ENCODE data around the gene OSBPL6.

OSBPL6 gene

DNA sequence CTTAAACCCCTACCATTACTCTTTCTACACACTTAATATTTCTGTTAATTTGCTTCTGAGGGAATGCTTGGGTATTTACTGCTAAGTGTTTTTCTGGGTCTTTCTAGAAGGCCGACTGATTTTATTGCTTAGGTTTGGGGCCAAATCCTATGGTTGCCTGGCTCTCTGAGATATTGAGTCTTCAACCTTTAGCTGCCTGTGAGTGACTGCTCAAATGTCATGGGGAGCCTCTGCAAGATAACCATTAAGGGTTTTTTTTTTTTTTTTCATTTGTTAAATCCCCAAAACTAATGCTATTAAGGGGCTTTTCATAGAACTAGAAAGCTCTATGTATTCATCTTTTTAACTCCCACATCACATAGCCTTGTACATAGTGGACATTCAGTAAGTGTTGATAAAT is 5.0 kb downstream of the OSBPL6 start:
- Histone ChIP-seq H3K27me3 (ENCODE audit: insufficient read depth, low read depth) (peaks cover 3% of the 10 kb centered on the region; the same call in 1 of the 2 replicates), H3K4me2 (no peak overlapping the region), H2AFZ (ENCODE audit: low read depth) (no peak overlapping the region), H3K36me3 (ENCODE audit: insufficient read depth) (no peaks in the 10 kb centered on the region), H3K79me2 (ENCODE audit: insufficient read depth, low read depth) (no peaks in the 10 kb centered on the region), H3K27ac (no peak overlapping the region), H4K20me1 (ENCODE audit: insufficient read depth) (no peaks in the 10 kb centered on the region), H3K4me1 (ENCODE audit: low read depth, poor library complexity, severe bottlenecking) (peaks cover 52% of the 10 kb centered on the region), H3K9ac (no peak overlapping the region), H3K4me3 (IDR thresholded peaks at IDR 0.05; ENCODE audit: insufficient read depth, low read depth, low read length) (no peak overlapping the region)
- TF ChIP-seq, protein P1, sequence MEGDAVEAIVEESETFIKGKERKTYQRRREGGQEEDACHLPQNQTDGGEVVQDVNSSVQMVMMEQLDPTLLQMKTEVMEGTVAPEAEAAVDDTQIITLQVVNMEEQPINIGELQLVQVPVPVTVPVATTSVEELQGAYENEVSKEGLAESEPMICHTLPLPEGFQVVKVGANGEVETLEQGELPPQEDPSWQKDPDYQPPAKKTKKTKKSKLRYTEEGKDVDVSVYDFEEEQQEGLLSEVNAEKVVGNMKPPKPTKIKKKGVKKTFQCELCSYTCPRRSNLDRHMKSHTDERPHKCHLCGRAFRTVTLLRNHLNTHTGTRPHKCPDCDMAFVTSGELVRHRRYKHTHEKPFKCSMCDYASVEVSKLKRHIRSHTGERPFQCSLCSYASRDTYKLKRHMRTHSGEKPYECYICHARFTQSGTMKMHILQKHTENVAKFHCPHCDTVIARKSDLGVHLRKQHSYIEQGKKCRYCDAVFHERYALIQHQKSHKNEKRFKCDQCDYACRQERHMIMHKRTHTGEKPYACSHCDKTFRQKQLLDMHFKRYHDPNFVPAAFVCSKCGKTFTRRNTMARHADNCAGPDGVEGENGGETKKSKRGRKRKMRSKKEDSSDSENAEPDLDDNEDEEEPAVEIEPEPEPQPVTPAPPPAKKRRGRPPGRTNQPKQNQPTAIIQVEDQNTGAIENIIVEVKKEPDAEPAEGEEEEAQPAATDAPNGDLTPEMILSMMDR (conservative IDR thresholded peaks at IDR 0.05; ENCODE audit: low read depth, low read length) = no peak

DNA sequence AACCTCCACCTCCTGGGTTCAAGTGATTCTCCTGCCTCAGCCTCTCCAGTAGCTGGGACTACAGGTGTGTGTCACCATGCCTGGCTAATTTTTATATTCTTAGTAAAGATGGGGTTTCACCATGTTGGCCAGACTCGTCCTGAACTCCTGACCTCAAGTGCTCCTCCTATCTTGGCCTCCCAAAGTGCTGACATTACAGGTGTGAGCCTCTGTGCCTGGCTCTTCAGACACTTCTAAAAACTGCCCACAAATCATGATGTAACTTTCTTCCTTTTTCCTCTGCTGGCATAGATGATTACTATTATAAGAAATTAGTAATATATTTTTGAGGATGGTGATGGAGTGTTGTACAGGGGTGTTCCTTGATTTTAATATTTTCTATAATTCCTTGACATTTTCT is 6.0 kb downstream of the OSBPL6 start:
- TF ChIP-seq, protein P1 (conservative IDR thresholded peaks at IDR 0.05; ENCODE audit: low read depth, low read length) = no peak
- no peaks in the 10 kb centered on the region for H3K79me2 ChIP-seq (ENCODE audit: insufficient read depth, low read depth)

DNA sequence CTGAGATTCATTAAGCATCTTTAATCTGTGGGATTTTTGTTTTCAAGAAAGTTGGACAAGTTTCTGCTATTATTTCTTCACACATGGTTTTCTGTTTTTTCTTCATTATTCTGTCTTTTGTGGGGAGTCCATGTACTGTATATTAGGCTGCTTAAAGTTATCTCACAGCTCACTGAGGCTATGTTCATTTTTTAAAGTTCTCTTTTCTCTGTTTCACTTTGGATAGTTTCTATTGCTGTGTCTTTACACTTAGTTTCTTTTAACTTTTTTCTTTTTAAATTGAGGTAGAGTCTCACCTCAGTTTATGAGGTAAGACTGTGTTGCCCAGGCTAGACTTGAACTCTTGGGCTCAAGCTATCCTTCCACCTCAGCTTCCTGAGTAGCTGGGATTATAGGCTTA is 8.6 kb downstream of the OSBPL6 start:
- Histone ChIP-seq H2AFZ (ENCODE audit: low read depth) (no peak overlapping the region), H4K20me1 (ENCODE audit: insufficient read depth) (no peaks in the 10 kb centered on the region), H3K27ac (peak overlapping the region; percentile 10; the same call in 1 of the 2 replicates), H3K9ac (no peak overlapping the region), H3K36me3 (ENCODE audit: insufficient read depth) (no peaks in the 10 kb centered on the region), H3K4me3 (IDR thresholded peaks at IDR 0.05; ENCODE audit: insufficient read depth, low read depth, low read length) (no peak overlapping the region), H3K4me2 (peak overlapping the region; percentile 22; the same call in 1 of the 2 replicates), H3K4me1 (ENCODE audit: low read depth, poor library complexity, severe bottlenecking) (peaks cover 73% of the 10 kb centered on the region), H3K27me3 (ENCODE audit: insufficient read depth, low read depth) (no peaks in the 10 kb centered on the region), H3K79me2 (ENCODE audit: insufficient read depth, low read depth) (no peaks in the 10 kb centered on the region)
- TF ChIP-seq, protein P1 (conservative IDR thresholded peaks at IDR 0.05; ENCODE audit: low read depth, low read length) = no peak

More for the DNA sequence above, 6.0 kb downstream of the OSBPL6 start:
- H3K4me3 ChIP-seq (IDR thresholded peaks at IDR 0.05; ENCODE audit: insufficient read depth, low read depth, low read length) = no peak overlapping the region
- peaks cover 60% of the 10 kb centered on the region for H3K4me1 ChIP-seq (ENCODE audit: low read depth, poor library complexity, severe bottlenecking)
- H3K4me2 ChIP-seq = 0 out of 2 replicates have a peak overlapping the region, but pooled peaks have one; percentile 4
- H3K36me3 ChIP-seq (ENCODE audit: insufficient read depth) = no peaks in the 10 kb centered on the region
- H2AFZ ChIP-seq (ENCODE audit: low read depth) = no peak overlapping the region
- H3K27me3 ChIP-seq (ENCODE audit: insufficient read depth, low read depth) = peaks cover 3% of the 10 kb centered on the region; the same call in 1 of the 2 replicates
- H3K27ac ChIP-seq = no peak overlapping the region
- no peaks in the 10 kb centered on the region for H4K20me1 ChIP-seq (ENCODE audit: insufficient read depth)
- H3K9ac ChIP-seq = no peak overlapping the region

DNA sequence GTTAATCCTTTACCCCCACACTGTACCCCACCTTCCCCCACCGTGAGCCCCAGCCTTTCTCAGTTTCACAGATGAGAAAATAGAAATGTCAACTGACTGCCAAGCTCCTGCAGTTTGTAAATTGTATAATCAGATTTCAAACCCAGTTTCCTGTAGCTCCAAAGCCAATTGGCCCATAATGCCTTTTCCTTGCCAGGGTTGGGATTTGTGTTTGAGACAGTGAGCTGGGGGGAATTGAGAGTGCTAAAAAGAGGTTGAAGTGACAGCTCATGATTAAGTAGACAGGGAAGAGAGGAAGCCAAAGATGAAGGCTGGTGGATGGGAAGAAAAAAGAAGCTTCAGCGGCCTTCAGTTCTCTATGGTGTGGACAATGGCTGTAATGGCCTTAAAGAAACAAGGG is 10.7 kb downstream of the OSBPL6 start:
- Histone ChIP-seq H3K4me3 (IDR thresholded peaks at IDR 0.05; ENCODE audit: insufficient read depth, low read depth, low read length) (no peak overlapping the region), H3K27ac (no peak overlapping the region), H3K79me2 (ENCODE audit: insufficient read depth, low read depth) (no peaks in the 10 kb centered on the region), H3K27me3 (ENCODE audit: insufficient read depth, low read depth) (no peaks in the 10 kb centered on the region), H3K4me2 (peak overlapping the region; percentile 73; the same call in 1 of the 2 replicates), H3K4me1 (ENCODE audit: low read depth, poor library complexity, severe bottlenecking) (peaks cover 70% of the 10 kb centered on the region), H3K36me3 (ENCODE audit: insufficient read depth) (no peaks in the 10 kb centered on the region), H2AFZ (ENCODE audit: low read depth) (no peak overlapping the region), H3K9ac (no peak overlapping the region), H4K20me1 (ENCODE audit: insufficient read depth) (no peaks in the 10 kb centered on the region)
- TF ChIP-seq, protein P1 (conservative IDR thresholded peaks at IDR 0.05; ENCODE audit: low read depth, low read length) = no peak

Data from KMS-11 (cell line).